ENCODE results near the gene KCNB1.

- TF ChIP-seq CTCF (IDR thresholded peaks at IDR 0.05), result no peak
- no peak for TF ChIP-seq POLR2A (IDR thresholded peaks at IDR 0.05)
These were observed 138.3 kb downstream of the KCNB1 start for GRCh38 chr20:49344140-49344539.
